ENCODE data around the gene SERPINB11.
"Not testable (repeated sequence)": the region's sequence is repeated elsewhere in the genome, so short reads cannot be mapped to it uniquely, and the experiment has no call there.

SERPINB11 gene

DNA sequence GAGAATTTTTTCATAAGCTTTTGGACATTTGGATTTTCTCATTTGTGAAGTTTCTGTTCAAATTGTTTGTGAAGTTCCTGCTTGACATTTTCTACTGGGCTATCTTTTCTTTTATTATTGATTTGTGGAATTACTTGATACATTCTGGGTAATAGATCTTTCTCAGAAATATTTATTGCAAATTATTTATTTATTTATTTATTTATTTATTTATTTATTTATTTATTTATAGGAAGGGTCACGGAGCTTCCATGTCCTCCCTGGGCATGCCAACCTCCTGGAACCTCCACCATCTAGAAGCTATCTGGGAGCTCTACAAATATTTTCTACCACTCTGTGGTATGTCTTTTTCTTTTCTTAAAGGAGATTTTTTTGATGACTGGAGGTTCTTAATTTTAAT is 46.7 kb downstream of the SERPINB11 start:
- TF ChIP-seq, protein P1, sequence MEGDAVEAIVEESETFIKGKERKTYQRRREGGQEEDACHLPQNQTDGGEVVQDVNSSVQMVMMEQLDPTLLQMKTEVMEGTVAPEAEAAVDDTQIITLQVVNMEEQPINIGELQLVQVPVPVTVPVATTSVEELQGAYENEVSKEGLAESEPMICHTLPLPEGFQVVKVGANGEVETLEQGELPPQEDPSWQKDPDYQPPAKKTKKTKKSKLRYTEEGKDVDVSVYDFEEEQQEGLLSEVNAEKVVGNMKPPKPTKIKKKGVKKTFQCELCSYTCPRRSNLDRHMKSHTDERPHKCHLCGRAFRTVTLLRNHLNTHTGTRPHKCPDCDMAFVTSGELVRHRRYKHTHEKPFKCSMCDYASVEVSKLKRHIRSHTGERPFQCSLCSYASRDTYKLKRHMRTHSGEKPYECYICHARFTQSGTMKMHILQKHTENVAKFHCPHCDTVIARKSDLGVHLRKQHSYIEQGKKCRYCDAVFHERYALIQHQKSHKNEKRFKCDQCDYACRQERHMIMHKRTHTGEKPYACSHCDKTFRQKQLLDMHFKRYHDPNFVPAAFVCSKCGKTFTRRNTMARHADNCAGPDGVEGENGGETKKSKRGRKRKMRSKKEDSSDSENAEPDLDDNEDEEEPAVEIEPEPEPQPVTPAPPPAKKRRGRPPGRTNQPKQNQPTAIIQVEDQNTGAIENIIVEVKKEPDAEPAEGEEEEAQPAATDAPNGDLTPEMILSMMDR (conservative IDR thresholded peaks at IDR 0.05; ENCODE audit: control insufficient read depth, insufficient read depth, low read depth, low read length): no peak
- no peak for DNase-seq (ENCODE audit: low read depth)
- no peak overlapping the region for H3K4me3 ChIP-seq (ENCODE audit: control insufficient read depth, low read depth, low read length)

DNA sequence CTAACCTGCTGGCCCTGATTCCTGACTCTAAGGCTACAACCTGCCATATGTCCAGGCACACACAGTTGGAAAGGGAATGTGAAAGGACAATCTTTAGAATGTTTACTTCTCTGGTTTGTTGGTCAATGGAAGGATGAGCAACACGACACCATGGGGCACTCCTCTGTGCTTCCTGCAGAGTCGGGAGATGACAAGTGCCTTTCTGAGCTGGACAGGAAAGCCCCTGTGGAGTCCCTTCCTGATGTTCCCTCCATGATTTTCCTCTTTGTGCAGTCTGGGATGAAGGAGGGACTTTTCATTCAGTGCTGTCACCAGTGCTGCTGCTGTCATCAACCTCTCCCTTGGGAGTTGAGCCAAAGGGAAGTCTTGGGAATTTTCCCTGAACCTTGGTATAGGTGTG is 49.9 kb downstream of the SERPINB11 start:
- DNase-seq (ENCODE audit: low read depth): no peak
- H3K4me3 ChIP-seq (ENCODE audit: control insufficient read depth, low read depth, low read length): no peak overlapping the region
- TF ChIP-seq, protein P1 (conservative IDR thresholded peaks at IDR 0.05; ENCODE audit: control insufficient read depth, insufficient read depth, low read depth, low read length): no peak

DNA sequence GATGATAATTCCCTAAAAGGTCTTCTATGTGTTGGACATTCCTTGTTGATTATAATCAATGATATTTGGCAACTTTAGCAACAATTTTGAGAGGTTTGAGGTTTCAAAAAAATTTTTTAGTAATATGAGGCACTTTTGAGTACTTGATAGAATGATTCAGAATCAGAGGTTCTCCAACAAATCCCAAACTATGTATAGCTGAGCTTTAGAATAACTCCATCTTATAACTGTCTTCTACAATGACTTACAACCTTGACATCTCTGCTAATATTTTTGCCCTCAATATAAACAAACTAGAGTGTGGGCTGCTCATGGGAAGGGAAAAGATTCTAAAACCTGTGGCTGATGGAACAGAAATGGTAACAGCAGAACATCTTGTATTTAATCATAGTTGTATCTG is 50.9 kb downstream of the SERPINB11 start:
- DNase-seq (ENCODE audit: low read depth): no peak
- H3K4me3 ChIP-seq (ENCODE audit: control insufficient read depth, low read depth, low read length): no peak overlapping the region
- TF ChIP-seq, protein P1 (conservative IDR thresholded peaks at IDR 0.05; ENCODE audit: control insufficient read depth, insufficient read depth, low read depth, low read length): no peak

DNA sequence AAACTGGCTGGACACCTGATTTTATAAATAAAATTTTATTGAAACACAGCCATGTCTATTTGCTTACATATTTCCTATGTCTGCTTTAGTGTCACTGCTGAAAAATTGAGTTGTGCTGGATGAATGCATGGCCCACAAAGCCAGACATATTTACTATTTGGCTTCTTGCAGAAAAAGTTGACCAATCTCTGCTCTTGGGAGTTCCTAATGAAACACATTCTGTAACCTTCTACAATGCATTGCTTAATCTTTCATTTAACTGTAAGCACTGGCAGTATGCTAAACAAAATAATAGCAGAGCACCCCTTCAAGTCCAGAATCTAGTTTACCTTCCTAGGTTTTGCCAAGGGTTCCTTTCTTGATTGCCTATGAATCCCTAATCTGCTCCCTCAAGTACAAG is 54.8 kb downstream of the SERPINB11 start:
- peak; percentile 64 for DNase-seq (ENCODE audit: low read depth)
- TF ChIP-seq, protein P1 (conservative IDR thresholded peaks at IDR 0.05; ENCODE audit: control insufficient read depth, insufficient read depth, low read depth, low read length): no peak

DNA sequence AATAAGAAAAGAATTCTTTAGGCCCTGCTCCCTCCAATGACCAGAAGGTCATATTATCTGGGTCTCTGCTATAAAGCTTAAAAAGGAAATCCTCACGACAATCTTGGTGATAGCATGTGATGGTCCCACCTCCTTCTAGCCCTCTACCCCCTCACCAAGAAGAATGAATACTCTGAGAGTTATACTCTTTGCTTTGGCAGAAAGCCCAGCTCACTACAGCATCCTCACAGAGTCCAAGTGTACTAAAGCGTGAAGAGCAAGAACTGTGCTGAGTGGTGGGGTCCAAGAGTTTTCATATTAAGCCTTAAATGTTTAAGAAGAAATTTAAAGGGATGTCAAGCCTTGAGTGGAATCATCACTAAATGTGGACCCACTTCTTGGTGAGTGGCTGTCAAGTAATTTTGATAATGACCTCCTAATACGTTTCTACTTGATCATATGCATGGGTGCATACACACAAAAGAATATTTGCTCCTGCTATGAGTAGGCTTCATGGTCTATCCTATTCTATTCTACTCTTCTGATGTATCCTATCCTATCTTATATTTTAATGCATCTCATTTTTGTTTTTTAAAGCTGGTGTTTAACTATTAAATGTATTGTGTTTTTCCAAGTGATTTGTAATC is 56.0 kb downstream of the SERPINB11 start:
- TF ChIP-seq, protein P1 (conservative IDR thresholded peaks at IDR 0.05; ENCODE audit: control insufficient read depth, insufficient read depth, low read depth, low read length): no peak
- no peak for DNase-seq (ENCODE audit: low read depth)
- no peak overlapping the region for H3K4me3 ChIP-seq (ENCODE audit: control insufficient read depth, low read depth, low read length)

More for the DNA sequence above, 54.8 kb downstream of the SERPINB11 start:
- no peak overlapping the region for H3K4me3 ChIP-seq (ENCODE audit: control insufficient read depth, low read depth, low read length)

DNA sequence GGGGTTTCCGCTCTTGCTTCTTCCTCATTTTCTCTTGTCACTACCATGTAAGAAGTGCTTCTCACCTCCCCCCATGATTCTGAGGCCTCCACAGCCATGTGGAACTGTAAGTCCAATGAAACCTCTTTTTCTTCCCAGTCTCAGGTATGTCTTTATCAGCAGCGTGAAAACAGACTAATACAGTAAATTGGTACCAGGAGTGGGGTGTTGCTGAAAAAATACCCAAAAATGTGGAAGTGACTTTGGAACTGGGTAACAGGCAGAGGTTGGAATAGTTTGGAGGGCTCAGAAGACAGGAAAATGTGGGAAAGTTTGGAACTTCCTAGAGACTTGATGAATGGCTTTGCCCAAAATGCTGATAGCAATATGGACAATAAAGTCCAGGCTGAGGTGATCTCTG is 57.0 kb downstream of the SERPINB11 start:
- not testable (repeated sequence) for H3K4me3 ChIP-seq (ENCODE audit: control insufficient read depth, low read depth, low read length); DNase-seq (ENCODE audit: low read depth)

DNA sequence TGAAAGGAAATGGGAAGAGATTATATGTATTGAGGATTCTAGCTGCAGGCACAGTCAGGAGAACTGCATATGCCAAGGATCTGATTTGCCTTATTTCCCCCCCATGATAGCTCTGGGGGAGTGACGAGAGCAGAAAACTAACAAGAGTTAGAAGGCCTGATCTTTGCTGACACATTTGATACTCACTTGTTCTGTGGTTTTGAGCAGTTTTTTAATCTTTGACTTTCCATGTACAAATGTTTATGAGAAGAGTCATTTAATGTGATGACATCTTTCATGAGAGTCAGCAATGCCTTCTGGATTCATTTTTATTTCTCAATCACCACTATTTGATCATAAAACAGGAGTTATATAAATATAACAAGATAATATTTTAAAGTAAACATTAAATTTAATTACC is 59.8 kb downstream of the SERPINB11 start:
- TF ChIP-seq, protein P1 (conservative IDR thresholded peaks at IDR 0.05; ENCODE audit: control insufficient read depth, insufficient read depth, low read depth, low read length): no peak
- no peak overlapping the region for H3K4me3 ChIP-seq (ENCODE audit: control insufficient read depth, low read depth, low read length)
- DNase-seq (ENCODE audit: low read depth): peak; percentile 94

All from fibroblast of mammary gland (primary cell).